AG08395 (cell line): ENCODE measurements around the gene MND1.
A peak's percentile ranks its signal among the peaks of the same experiment; 100 is the strongest.
"Not testable (repeated sequence)": the region's sequence is repeated elsewhere in the genome, so short reads cannot be mapped to it uniquely, and the experiment has no call there.

Source experiments
- DNase-seq: peaks from one replicate; pipeline ENCODE4 v3.0.0; 2012; ENCODE audit warnings: mixed read lengths, low spot score

The MND1 gene

GRCh38 chr4:153403726-153404125 is 59.2 kb downstream of the MND1 start:
- no peak for DNase-seq

- DNase-seq = no peak
These were observed 63.4 kb downstream of the MND1 start for GRCh38 chr4:153407906-153408305.

- no peak for DNase-seq
These were observed 64.4 kb downstream of the MND1 start for GRCh38 chr4:153408932-153409331.

GRCh38 chr4:153409412-153409811 is 64.9 kb downstream of the MND1 start:
- peak; percentile 70 for DNase-seq

- no peak for DNase-seq
These were observed 65.5 kb downstream of the MND1 start for GRCh38 chr4:153409924-153410501.

- no peak for DNase-seq
These were observed 69.4 kb downstream of the MND1 start for GRCh38 chr4:153413842-153414241.

GRCh38 chr4:153416456-153416855 is 72.0 kb downstream of the MND1 start:
- not testable (repeated sequence) for DNase-seq

- no peak for DNase-seq
These were observed 73.6 kb downstream of the MND1 start for GRCh38 chr4:153418121-153418520.

GRCh38 chr4:153418558-153418957 is 74.1 kb downstream of the MND1 start:
- no peak for DNase-seq

GRCh38 chr4:153419029-153419428 is 74.5 kb downstream of the MND1 start:
- no peak for DNase-seq

- DNase-seq = no peak
These were observed 75.3 kb downstream of the MND1 start for GRCh38 chr4:153419673-153420278.

- DNase-seq = no peak
These were observed 75.9 kb downstream of the MND1 start for GRCh38 chr4:153420361-153420760.

GRCh38 chr4:153421941-153422340 is 77.5 kb downstream of the MND1 start:
- DNase-seq = no peak

- DNase-seq = no peak
These were observed 81.9 kb downstream of the MND1 start for GRCh38 chr4:153426207-153426885.

GRCh38 chr4:153427363-153428071 is 83.0 kb downstream of the MND1 start:
- DNase-seq = peak; percentile 21

- peak; percentile 21 for DNase-seq
These were observed 84.5 kb downstream of the MND1 start for GRCh38 chr4:153428941-153429475.

GRCh38 chr4:153432965-153433753 is 88.7 kb downstream of the MND1 start:
- DNase-seq = peak; percentile 77

- DNase-seq = no peak
These were observed 89.2 kb downstream of the MND1 start for GRCh38 chr4:153433754-153434105.

- DNase-seq = no peak
These were observed 89.7 kb downstream of the MND1 start for GRCh38 chr4:153434190-153434589.

GRCh38 chr4:153438916-153439756 is 94.6 kb downstream of the MND1 start:
- DNase-seq = no peak

- no peak for DNase-seq
These were observed 95.3 kb downstream of the MND1 start for GRCh38 chr4:153439831-153440230.
